GM19324 (cell line): Measurements from ENCODE around the gene BTD.

Experiments used
- ATAC-seq: cut with Tn5 transposase; IDR thresholded peaks from one replicate; pipeline ENCODE4 v1.9.1; 2021; ENCODE audit warnings: mild to moderate bottlenecking, moderate library complexity; ENCODE audit not compliant: unreplicated experiment, low FRiP score

BTD gene

DNA sequence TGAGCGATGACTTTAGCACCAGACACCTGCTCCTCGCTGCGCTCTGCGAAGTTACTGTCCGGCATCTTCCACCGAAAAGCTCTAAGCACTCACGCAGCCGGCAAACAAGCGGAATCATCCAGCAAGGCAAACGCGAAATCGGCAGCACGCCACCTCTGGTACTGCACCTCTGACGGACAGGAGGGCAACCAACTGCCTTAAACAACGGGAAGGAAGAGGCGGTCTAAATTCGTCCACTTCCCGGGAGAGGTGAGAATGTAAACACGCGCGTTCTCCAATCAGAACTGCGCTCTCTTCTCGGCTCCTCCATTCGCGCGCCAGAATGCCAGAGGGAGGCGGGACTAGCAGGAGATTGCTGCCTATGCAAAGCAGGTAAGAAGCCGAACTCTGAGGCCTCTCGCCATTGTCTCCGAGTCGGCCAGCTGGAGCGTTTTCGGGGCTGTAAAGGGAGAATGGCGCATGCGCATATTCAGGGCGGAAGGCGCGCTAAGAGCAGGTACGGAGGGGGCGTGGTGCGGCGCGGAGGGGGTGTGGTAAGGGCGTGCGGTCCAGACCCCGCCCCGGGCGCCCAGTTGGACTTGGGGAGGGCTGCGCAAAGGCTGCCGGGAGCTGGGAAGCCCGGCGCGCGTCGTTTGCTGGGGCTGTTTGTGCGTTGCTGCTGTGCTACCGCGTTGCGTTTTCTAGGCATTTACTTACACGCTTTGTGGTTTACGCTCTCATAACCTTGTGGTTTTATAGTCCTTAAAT lies at the start of gene BTD, which contains the start of gene HACL1:
BTD (plus strand) TSS at position 347 of the 747 bp plus-strand sequence. CDS start 33,695 bp downstream, outside the sequence.
HACL1 (minus strand) TSS at position 171 of the 747 bp plus-strand sequence; CDS start at position 65, 106 bp downstream.
- peak; percentile 95 for ATAC-seq

- no peak for ATAC-seq
Observed at GRCh38 chr3:15551902-15552301, 49.6 kb upstream of the BTD start.

DNA sequence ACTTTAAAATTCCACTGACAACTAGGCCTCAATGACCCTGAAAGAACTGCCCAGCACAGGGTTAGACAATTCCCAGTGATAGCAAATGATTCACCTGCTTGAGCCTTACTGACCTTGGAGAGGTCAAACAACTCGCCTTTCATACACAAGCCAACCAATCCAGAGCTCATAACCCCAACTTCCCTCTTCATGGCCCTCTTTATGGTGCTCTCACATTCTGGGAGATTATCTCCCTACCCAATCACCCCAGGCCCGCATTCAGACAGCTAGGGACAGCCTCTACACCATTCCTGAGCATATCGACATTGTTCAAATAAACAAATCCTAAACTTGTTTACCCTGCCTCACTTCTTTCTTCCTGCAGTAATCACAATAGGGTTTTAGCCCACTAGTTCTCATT lies 47.8 kb upstream of the BTD start:
- ATAC-seq: no peak

DNA sequence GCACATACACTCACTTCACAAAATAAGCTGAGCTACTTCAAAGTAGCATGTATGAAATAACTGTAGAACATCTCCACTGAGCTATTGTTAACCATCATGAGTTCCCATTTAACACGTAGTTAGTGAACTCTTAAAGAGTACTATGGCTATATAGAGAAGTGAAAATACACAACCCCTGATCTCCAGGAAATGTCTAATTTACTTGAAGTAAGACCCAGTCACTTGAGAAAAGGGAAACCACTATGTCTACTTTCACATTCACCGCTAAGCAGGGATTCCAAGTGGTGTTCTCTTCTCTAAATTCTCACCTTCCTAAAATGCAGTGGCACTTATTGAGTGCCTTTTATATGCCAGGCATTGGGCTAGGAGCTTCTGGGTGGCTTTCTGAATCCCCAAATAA lies 45.0 kb upstream of the BTD start:
- ATAC-seq: peak; percentile 82

- ATAC-seq: no peak
Observed at GRCh38 chr3:15557511-15557946, 44.0 kb upstream of the BTD start.

DNA sequence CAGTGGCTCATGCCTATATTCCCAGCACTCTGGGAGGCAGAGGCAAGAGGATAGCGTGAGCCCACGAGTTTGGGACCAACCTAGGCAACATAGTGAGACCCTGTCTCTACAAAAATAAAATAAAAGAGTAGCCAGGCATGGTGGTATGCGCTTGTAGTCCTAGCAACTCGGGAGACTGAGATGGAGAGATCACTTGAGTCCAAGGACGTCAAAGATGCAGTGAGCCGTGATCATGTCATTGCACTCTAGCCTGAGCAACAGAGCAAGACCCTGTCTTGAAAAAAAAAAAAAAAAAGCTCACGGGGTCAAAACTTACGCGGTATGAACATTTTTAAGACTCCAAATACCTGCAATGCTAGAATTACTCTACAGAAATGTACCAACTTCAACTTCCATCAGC lies 43.0 kb upstream of the BTD start:
- ATAC-seq: no peak

GRCh38 chr3:15562560-15562959 lies 39.0 kb upstream of the BTD start:
- no peak for ATAC-seq

- no peak for ATAC-seq
Observed at GRCh38 chr3:15563190-15563589, 38.4 kb upstream of the BTD start.

- no peak for ATAC-seq
Observed at GRCh38 chr3:15572138-15572537, 29.4 kb upstream of the BTD start.

- no peak for ATAC-seq
Observed at GRCh38 chr3:15575446-15575845, 26.1 kb upstream of the BTD start.

GRCh38 chr3:15576475-15576874 lies 25.1 kb upstream of the BTD start:
- ATAC-seq: no peak

DNA sequence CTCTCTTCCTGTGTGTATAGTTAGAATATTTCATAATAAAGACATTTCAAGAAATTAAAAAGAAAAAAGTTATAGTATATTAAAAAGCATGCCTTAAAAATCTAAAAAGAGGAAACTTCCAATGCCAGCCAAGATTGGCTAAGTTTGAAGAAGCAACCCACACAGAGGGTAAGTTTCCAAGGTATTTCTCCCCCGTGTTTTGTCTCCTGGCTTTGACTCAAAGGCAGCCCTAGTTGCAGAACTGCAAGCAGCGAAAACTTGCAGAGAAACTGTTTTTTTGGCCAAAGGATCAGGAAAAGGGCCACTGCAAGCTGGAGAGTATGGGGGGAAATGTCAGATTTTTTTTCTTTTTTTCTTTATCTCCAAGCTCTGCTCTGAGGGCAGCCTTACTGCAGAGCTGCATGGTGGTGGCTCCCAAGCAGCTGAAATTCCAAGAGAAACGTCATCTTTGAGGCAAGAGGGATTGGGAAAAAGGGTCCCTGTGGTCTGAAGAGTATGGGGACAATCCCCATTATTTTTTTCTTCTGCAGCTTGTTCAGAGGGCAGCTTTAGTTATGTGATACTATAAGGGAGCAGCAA lies 23.2 kb upstream of the BTD start:
- ATAC-seq: no peak

DNA sequence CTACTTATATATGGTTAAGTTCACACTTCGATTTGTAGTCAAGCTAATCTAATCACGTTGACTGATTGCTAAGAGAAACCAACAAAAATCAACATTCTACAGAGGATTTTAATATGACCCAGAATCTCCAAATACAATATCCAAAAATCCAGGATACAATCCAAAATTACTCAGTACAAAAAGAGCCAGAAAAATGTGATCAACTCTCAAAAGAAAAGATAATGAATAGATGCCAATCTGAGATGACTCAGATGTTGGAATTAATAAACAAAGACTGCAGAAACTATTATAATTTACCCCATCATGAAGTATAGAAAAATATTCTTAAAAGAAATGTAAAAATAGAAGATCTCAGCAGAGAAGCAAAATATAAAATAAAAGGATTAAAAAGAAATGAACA lies 22.5 kb upstream of the BTD start:
- ATAC-seq: no peak

GRCh38 chr3:15581471-15582394 lies 19.8 kb upstream of the BTD start:
- no peak for ATAC-seq

- no peak for ATAC-seq
Observed at GRCh38 chr3:15585111-15585845, 16.3 kb upstream of the BTD start.

DNA sequence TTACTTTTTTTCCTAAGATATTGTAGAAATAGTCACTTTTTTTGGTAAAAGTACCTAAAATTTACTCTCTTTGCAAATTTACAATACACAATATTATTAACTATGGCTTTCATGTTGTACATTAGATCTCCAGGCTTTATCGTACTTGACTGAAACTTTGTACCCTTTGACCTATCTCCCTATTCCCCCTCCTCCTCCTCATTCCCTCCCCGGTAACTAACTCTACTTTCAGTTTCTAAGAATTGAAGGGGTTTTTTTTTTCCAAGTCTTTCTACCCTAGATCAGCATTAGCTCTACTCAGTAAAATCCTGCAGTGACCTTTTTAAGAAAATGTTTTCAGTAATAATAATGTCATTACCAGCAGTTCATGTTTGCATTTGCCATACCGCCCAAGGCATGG lies 10.3 kb upstream of the BTD start:
- ATAC-seq: no peak

DNA sequence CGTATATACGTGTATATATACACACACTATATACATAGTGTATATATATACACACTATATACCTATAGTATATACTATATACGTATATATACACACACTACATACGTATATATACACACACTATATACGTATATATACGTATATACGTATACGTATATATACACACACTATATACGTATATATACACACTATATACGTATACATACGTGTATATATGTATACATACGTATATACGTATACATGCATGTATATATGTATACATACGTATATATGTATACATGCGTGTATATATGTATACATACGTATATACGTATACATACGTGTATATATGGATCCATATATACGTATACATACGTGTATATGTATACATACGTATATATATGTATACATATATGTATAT lies 9.6 kb upstream of the BTD start:
- ATAC-seq: no peak

- ATAC-seq: no peak
Observed at GRCh38 chr3:15592968-15593367, 8.6 kb upstream of the BTD start.

DNA sequence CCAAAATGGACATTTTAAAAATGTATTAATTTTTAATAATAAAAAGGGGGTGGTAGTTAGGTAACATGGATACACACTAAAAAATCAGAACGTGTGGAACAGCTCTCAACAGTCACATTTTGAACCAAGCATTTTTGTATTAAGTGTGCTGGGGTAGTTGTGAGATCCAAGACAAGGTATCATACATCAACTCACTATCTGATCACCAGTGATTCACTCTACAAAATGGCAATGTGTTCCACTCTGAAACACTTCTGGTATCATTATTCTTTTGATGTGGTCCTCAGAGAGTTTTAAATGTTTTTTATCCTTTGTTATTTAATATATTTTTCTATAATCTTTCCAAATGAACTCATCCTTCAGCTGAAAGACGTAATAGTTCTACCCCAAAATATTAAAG lies 5.6 kb upstream of the BTD start:
- ATAC-seq: no peak

DNA sequence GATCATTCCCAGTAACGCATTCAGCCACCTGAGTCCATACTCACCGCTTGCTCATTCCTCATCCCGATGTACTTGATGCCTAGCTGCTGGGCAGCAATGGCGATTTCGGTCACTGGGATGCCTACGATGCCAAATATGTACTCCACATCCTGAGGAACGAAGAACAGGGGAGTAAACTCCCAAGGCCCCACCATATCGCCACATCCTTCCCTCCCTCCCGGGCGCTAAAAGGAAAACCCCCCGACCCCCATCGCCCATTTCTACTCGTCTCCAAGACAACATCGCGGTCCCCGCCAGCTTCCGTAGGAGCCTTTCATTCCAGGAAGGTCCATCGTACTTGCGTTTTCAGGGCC lies 523 bp upstream of the BTD start:
- ATAC-seq: peak; percentile 8

GRCh38 chr3:15602146-15602536 lies 596 bp downstream of the BTD start:
- no peak for ATAC-seq
